DOHH2 (cell line): ENCODE results near the gene ADGB.
"Not testable (repeated sequence)": the region's sequence is repeated elsewhere in the genome, so short reads cannot be mapped to it uniquely, and the experiment has no call there.

Experiments used
- H3F3A ChIP-seq: fragments of 200-600 bp; sonication (generic), shearing (Covaris generic); 2 replicates; pipeline ENCODE4 v1.6.0; 2016; ENCODE audit warnings: antibody characterized with exemption, mild to moderate bottlenecking; ENCODE audit not compliant: control insufficient read depth, insufficient read depth
- H3K27ac ChIP-seq: fragments of 200-600 bp; sonication (generic); 2 replicates; pipeline ENCODE4 v1.5.1; 2014; ENCODE audit warnings: low read depth, mild to moderate bottlenecking, low read length, moderate library complexity
- H3K27me3 ChIP-seq: fragments of 200-600 bp; sonication (generic); 2 replicates; pipeline ENCODE4 v1.6.1; 2014; ENCODE audit warnings: mild to moderate bottlenecking, low read length, mixed read lengths; ENCODE audit not compliant: control insufficient read depth
- H3K36me3 ChIP-seq: fragments of 200-600 bp; sonication (generic); 2 replicates; pipeline ENCODE4 v1.6.1; 2014; ENCODE audit warnings: mild to moderate bottlenecking, low read length, moderate library complexity, mixed read lengths; ENCODE audit not compliant: control insufficient read depth
- H3K4me1 ChIP-seq: fragments of 200-600 bp; sonication (generic); 2 replicates; pipeline ENCODE4 v1.6.1; 2014; ENCODE audit warnings: mild to moderate bottlenecking, low read length, mixed read lengths; ENCODE audit not compliant: control insufficient read depth
- H3K4me2 ChIP-seq: fragments of 200-600 bp; sonication (generic); 2 replicates; pipeline ENCODE4 v1.6.0; 2014; ENCODE audit warnings: mild to moderate bottlenecking, low read length, moderate library complexity
- H3K4me3 ChIP-seq: fragments of 200-600 bp; sonication (generic); 2 replicates; pipeline ENCODE4 v1.5.1; 2014; ENCODE audit warnings: mild to moderate bottlenecking, low read length, mixed read lengths
- H3K79me2 ChIP-seq: fragments of 200-600 bp; sonication (generic); 2 replicates; pipeline ENCODE4 v1.6.1; 2014; ENCODE audit warnings: mild to moderate bottlenecking, low read length, mixed read lengths; ENCODE audit not compliant: control insufficient read depth
- H3K9me2 ChIP-seq: fragments of 200-600 bp; sonication (generic); replicated peaks from 2 replicates; pipeline ENCODE4 v1.6.1; 2014; ENCODE audit warnings: mild to moderate bottlenecking, low read length, mixed read lengths; ENCODE audit not compliant: control insufficient read depth
- H3K9me3 ChIP-seq: fragments of 200-600 bp; sonication (generic); 2 replicates; pipeline ENCODE4 v1.6.1; 2014; ENCODE audit warnings: antibody characterized with exemption, low read length, mixed read lengths; ENCODE audit not compliant: control insufficient read depth, insufficient read depth
- H4K20me1 ChIP-seq: fragments of 200-600 bp; sonication (generic); 2 replicates; pipeline ENCODE4 v1.6.0; 2014; ENCODE audit warnings: low read depth, mild to moderate bottlenecking, antibody characterized with exemption, low read length, moderate library complexity; ENCODE audit not compliant: control insufficient read depth, insufficient read depth
- CTCF ChIP-seq: fragments of 200-600 bp; sonication (generic); IDR thresholded peaks from one replicate; pipeline ENCODE4 v1.5.1; 2014; ENCODE audit warnings: antibody characterized with exemption, mild to moderate bottlenecking, low read depth, low read length; ENCODE audit not compliant: poor library complexity, severe bottlenecking
- EZH2phosphoT487 ChIP-seq: fragments of 200-600 bp; sonication (generic); IDR thresholded peaks from 2 replicates; pipeline ENCODE4 v1.6.1; 2017; ENCODE audit warnings: borderline replicate concordance, mild to moderate bottlenecking, antibody characterized with exemption, low read length, moderate library complexity, mixed read lengths

ADGB gene

GRCh38 chr6:146813554-146813953 is 214.8 kb downstream of the ADGB start:
- TF ChIP-seq EZH2phosphoT487 (no peak), CTCF (no peak)
- Histone ChIP-seq H3F3A (no peaks in the 10 kb centered on the region), H3K9me2 (no peaks in the 10 kb centered on the region), H3K4me2 (no peak overlapping the region), H3K36me3 (no peaks in the 10 kb centered on the region), H3K4me3 (no peak overlapping the region), H3K4me1 (no peaks in the 10 kb centered on the region), H3K27ac (no peak overlapping the region), H3K27me3 (no peaks in the 10 kb centered on the region), H3K79me2 (no peaks in the 10 kb centered on the region), H3K9me3 (no peaks in the 10 kb centered on the region), H4K20me1 (no peaks in the 10 kb centered on the region)

GRCh38 chr6:146814148-146814750 is 215.5 kb downstream of the ADGB start:
- Histone ChIP-seq H4K20me1 (no peaks in the 10 kb centered on the region), H3K36me3 (no peaks in the 10 kb centered on the region), H3K4me2 (no peak overlapping the region), H3K9me3 (no peaks in the 10 kb centered on the region), H3K27me3 (no peaks in the 10 kb centered on the region), H3K9me2 (no peaks in the 10 kb centered on the region), H3K4me3 (no peak overlapping the region), H3F3A (no peaks in the 10 kb centered on the region), H3K79me2 (no peaks in the 10 kb centered on the region), H3K4me1 (no peaks in the 10 kb centered on the region), H3K27ac (no peak overlapping the region)
- no peak for TF ChIP-seq CTCF
- no peak for TF ChIP-seq EZH2phosphoT487

- not testable (repeated sequence) for H4K20me1 ChIP-seq, H3K27ac ChIP-seq, H3K27me3 ChIP-seq, H3K79me2 ChIP-seq, H3K4me1 ChIP-seq, H3F3A ChIP-seq, H3K4me2 ChIP-seq, H3K36me3 ChIP-seq, H3K9me3 ChIP-seq, H3K4me3 ChIP-seq, H3K9me2 ChIP-seq
These were observed 217.0 kb downstream of the ADGB start for GRCh38 chr6:146815511-146816462.
